GM19452 (cell line): Measurements from ENCODE around the gene CDIP1.
A peak's percentile ranks its signal among the peaks of the same experiment; 100 is the strongest.

ENCODE experiments used
- ATAC-seq: cut with Tn5 transposase; IDR thresholded peaks from one replicate; pipeline ENCODE4 v1.9.1; 2021; ENCODE audit not compliant: unreplicated experiment

CDIP1 gene

GRCh38 chr16:4494746-4495490, 43.7 kb downstream of the CDIP1 start:
- ATAC-seq, result no peak

GRCh38 chr16:4491898-4492297, 46.7 kb downstream of the CDIP1 start:
- no peak for ATAC-seq

GRCh38 chr16:4489030-4489429, 49.5 kb downstream of the CDIP1 start:
- ATAC-seq, result no peak

- ATAC-seq, result no peak
Measured at GRCh38 chr16:4488499-4488967, 50.0 kb downstream of the CDIP1 start.

GRCh38 chr16:4487955-4488498, 50.5 kb downstream of the CDIP1 start:
- ATAC-seq, result no peak

- ATAC-seq, result no peak
Measured at GRCh38 chr16:4486126-4486893, 52.3 kb downstream of the CDIP1 start.

- ATAC-seq, result no peak
Measured at GRCh38 chr16:4481963-4482362, 56.6 kb downstream of the CDIP1 start.

- ATAC-seq, result no peak
Measured at GRCh38 chr16:4481526-4481925, 57.0 kb downstream of the CDIP1 start.

GRCh38 chr16:4477966-4478365, 60.6 kb downstream of the CDIP1 start:
- ATAC-seq, result no peak

GRCh38 chr16:4475880-4476788, 62.4 kb downstream of the CDIP1 start, which contains the start of gene HMOX2:
Gene HMOX2, plus strand, starts transcription at chr16:4476398. Its CDS starts 29,127 bp downstream, at chr16:4505525.
- ATAC-seq, result peak; percentile 86

GRCh38 chr16:4474192-4474961, 64.2 kb downstream of the CDIP1 start, which contains the start of gene NMRAL1:
Gene NMRAL1, minus strand, starts transcription at chr16:4474625. Its CDS starts 493 bp downstream, at chr16:4474132.
- peak; percentile 47 for ATAC-seq

GRCh38 chr16:4472880-4473279, 65.7 kb downstream of the CDIP1 start:
- ATAC-seq, result no peak

- ATAC-seq, result no peak
Measured at GRCh38 chr16:4471869-4472268, 66.7 kb downstream of the CDIP1 start.

- ATAC-seq, result no peak
Measured at GRCh38 chr16:4468972-4469371, 69.6 kb downstream of the CDIP1 start.

- no peak for ATAC-seq
Measured at GRCh38 chr16:4467916-4468315, 70.7 kb downstream of the CDIP1 start.

GRCh38 chr16:4465977-4466779, 72.4 kb downstream of the CDIP1 start:
- ATAC-seq, result no peak

- no peak for ATAC-seq
Measured at GRCh38 chr16:4463522-4464163, 74.9 kb downstream of the CDIP1 start.

GRCh38 chr16:4461250-4462085, 77.1 kb downstream of the CDIP1 start:
- no peak for ATAC-seq
